HG02798 (cell line): ENCODE measurements around the gene ACTR8.
"Not testable (repeated sequence)": the region's sequence is repeated elsewhere in the genome, so short reads cannot be mapped to it uniquely, and the experiment has no call there.

Experiments used
- ATAC-seq: cut with Tn5 transposase; IDR thresholded peaks from one replicate; pipeline ENCODE4 v1.9.1; 2021; ENCODE audit warnings: mild to moderate bottlenecking; ENCODE audit not compliant: unreplicated experiment, poor library complexity

ACTR8 gene

GRCh38 chr3:53881691-53882593, at the start of gene ACTR8:
TSS of gene ACTR8 (minus strand) at chr3:53882152. CDS start at chr3:53882101, 51 bp downstream.
- ATAC-seq = peak; percentile 88

- ATAC-seq = not testable (repeated sequence)
These were observed 45.4 kb upstream of the ACTR8 start for GRCh38 chr3:53927208-53927872.

- peak; percentile 36 for ATAC-seq
These were observed 39.3 kb upstream of the ACTR8 start for GRCh38 chr3:53921296-53921695.

- no peak for ATAC-seq
These were observed 37.8 kb upstream of the ACTR8 start for GRCh38 chr3:53919741-53920140.

GRCh38 chr3:53913401-53913800, 31.4 kb upstream of the ACTR8 start:
- ATAC-seq = no peak

GRCh38 chr3:53902711-53903110, 20.8 kb upstream of the ACTR8 start:
- ATAC-seq = no peak

GRCh38 chr3:53902067-53902466, 20.1 kb upstream of the ACTR8 start:
- no peak for ATAC-seq

- ATAC-seq = no peak
These were observed 18.8 kb upstream of the ACTR8 start for GRCh38 chr3:53900666-53901331.

- no peak for ATAC-seq
These were observed 17.8 kb upstream of the ACTR8 start for GRCh38 chr3:53899750-53900149.

- ATAC-seq = no peak
These were observed 10.3 kb upstream of the ACTR8 start for GRCh38 chr3:53892286-53892637.

- peak; percentile 96 for ATAC-seq
These were observed 9.7 kb upstream of the ACTR8 start, which contains the start of gene SELENOK for GRCh38 chr3:53891497-53892285. TSS of gene SELENOK (minus strand) at chr3:53891859.

- no peak for ATAC-seq
These were observed 8.9 kb upstream of the ACTR8 start for GRCh38 chr3:53890726-53891475.

GRCh38 chr3:53888232-53888631, 6.3 kb upstream of the ACTR8 start:
- ATAC-seq = no peak

- no peak for ATAC-seq
These were observed 5.5 kb upstream of the ACTR8 start for GRCh38 chr3:53887446-53887845.

- ATAC-seq = no peak
These were observed 3.3 kb upstream of the ACTR8 start for GRCh38 chr3:53885239-53885638.

- no peak for ATAC-seq
These were observed 2.7 kb upstream of the ACTR8 start for GRCh38 chr3:53884623-53885022.

GRCh38 chr3:53883008-53883407, 1.1 kb upstream of the ACTR8 start:
- no peak for ATAC-seq

- ATAC-seq = no peak
These were observed 1.3 kb downstream of the ACTR8 start for GRCh38 chr3:53880396-53881345.
